ENCODE measurements around the gene MKNK2. TPM values are rescaled to one million over a fixed set of nuclear protein-coding genes. Genes with fewer than 3 reads are reported as not detected.

The MKNK2 gene
- total and polyA plus RNA-seq, 2 donors (not counting 3 experiments of a cell fraction or from before 2014, with no cell fraction given), result 65.1 to 86.1 TPM

DNA sequence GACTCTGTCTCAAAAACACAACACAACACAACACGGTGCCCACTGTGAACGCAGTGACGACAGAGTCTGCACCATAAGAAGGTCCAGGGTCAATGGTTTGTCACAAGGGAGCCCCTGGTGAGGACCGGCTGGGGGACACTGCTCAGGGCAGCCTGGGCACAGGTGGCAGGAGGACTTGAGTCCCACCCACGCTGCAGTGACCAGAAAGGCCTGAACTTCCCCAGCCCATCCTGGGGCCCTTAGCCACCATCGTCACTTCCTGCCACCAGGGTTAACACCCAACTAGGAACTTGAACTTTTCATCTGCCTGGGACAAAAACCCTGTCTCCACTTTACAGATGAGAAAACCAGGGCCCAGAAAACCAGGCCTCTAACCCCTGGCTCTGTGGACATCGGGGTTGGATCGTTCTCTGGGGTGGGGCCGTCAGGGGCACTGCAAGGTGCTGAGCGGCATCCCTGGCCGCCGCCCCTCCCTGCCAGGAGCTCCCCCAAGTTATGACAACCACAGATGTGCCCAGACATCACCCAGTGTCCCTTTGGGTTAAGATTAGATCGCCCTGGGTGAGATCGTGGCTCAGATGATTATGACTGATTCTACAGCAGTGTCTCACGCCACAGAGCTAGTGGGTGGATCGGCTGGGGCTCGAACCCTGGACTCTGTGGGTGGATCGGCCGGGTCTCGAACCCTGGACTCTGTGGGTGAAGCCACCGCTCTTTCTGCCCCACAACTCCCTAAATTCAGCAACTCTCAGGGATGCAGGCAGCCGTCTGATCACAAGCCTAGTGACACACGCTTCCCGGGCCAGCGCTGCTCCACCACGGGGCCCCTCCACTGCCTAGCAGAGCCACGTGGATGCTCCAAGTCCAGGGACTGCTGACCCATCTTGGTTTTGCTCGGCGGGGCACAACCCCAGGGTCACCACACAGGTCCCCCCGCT is 31.1 kb upstream of the MKNK2 start:
- Histone ChIP-seq H3K79me2 (ENCODE audit: control insufficient read depth, insufficient read depth, low read length) (peaks cover 10% of the 10 kb centered on the region), H3K4me2 (ENCODE audit: insufficient read depth, low read length) (no peak overlapping the region), H3K36me3 (ENCODE audit: control insufficient read depth in 2 of 2, extremely low read depth in 1 of 2, insufficient read depth in 2 of 2, low read length in 2 of 2) (peaks cover 2 to 15% of the 10 kb centered on the region in 2 experiments), H3K9me3 (replicated peaks; ENCODE audit: control insufficient read depth, insufficient read depth, low read length) (no peaks in the 10 kb centered on the region), H2AFZ (ENCODE audit: low read depth, low read length) (no peak overlapping the region), H3K9me1 (replicated peaks; ENCODE audit: control insufficient read depth, extremely low read depth, insufficient read depth, low read length) (no peaks in the 10 kb centered on the region), H3K9ac (replicated peaks; ENCODE audit: extremely low read depth, insufficient read depth, low read length) (no peak overlapping the region), H3K4me3 (replicated peaks in 1 of 3; ENCODE audit: insufficient read depth in 1 of 3, low read depth in 1 of 3, low read length in 3 of 3) (no peak overlapping the region), H4K20me1 (replicated peaks; ENCODE audit: control insufficient read depth, extremely low read depth, insufficient read depth, low read length) (no peaks in the 10 kb centered on the region), H3K27me3 (ENCODE audit: control insufficient read depth in 2 of 2, insufficient read depth in 2 of 2, low read length in 2 of 2) (no peaks in the 10 kb centered on the region), H3K4me1 (ENCODE audit: control insufficient read depth, extremely low read depth, insufficient read depth, low read length) (peaks cover 11% of the 10 kb centered on the region), H3K27ac (ENCODE audit: insufficient read depth, low read depth, low read length) (no peak overlapping the region)
- TF ChIP-seq JUN (IDR thresholded peaks at IDR 0.05; ENCODE audit: borderline replicate concordance, insufficient read depth, insufficient read length, low read depth) (no peak), POLR2A (IDR thresholded peaks at IDR 0.05; ENCODE audit: low read depth, low read length) (no peak), EZH2 (IDR thresholded peaks at IDR 0.05; ENCODE audit: borderline replicate concordance, low read depth, low read length, severe bottlenecking) (no peak), POLR2AphosphoS5 (IDR thresholded peaks at IDR 0.05; ENCODE audit: insufficient read depth, low read depth, low read length) (no peak)
- no peak for DNase-seq (ENCODE audit: low read depth, low spot score)
- dilution Hi-C loops (cut with MboI; ENCODE audit: extremely low pct_ligation_motif_present, low sequenced_read_pairs), result no loop called here
- intact Hi-C loops (cut with micrococcal nuclease), result no loop called here
- no TSS peak for BruUV-seq (replicated peaks)
- ChIA-PET CTCF (interaction anchor here (1.1 kb wide), 1 partner anchor 12 kb away, joined by 3 read pairs; no protein-coding TSS in a partner anchor), POLR2A (no interaction called here)
- FAIRE-seq, result no peak

DNA sequence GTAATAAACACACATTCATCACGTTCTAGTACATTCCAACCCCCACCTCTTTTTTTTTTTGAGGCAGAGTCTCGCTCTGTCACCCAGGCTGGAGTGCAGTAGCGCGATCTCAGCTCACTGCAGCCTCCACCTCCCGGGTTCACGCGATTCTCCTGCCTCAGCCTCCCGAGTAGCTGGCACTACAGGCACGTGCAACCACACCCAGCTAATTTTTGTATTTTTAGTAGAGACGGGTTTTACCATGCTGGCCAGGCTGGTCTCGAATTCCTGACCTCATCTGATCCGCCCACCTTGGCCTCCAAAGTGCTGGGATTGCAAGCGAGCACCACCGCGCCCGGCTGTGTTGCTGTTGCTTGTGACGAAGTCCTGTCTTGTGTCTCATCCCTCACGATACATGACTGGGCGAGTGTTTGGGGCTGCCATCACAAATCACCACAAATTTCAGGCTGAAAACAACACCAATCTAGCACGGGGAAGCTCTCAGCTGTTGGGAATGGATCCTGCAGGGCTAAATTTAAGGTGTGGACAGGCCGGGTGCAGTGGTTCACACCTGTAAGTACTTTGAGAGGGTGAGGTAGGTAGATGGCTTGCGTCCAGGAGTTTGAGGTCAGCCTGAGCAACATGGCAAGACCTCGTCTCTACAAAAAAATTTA is 29.4 kb upstream of the MKNK2 start:
- ChIA-PET POLR2A (no interaction called here), CTCF (no interaction called here)
- no peak for TF ChIP-seq EZH2 (IDR thresholded peaks at IDR 0.05; ENCODE audit: borderline replicate concordance, low read depth, low read length, severe bottlenecking)
- no peak for TF ChIP-seq GATA2 (IDR thresholded peaks at IDR 0.05; ENCODE audit: insufficient read depth, insufficient read length, low read depth, low read length)
- TF ChIP-seq, protein P1, sequence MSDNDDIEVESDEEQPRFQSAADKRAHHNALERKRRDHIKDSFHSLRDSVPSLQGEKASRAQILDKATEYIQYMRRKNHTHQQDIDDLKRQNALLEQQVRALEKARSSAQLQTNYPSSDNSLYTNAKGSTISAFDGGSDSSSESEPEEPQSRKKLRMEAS (IDR thresholded peaks at IDR 0.05; ENCODE audit: insufficient read depth, insufficient read length), result no peak
- TF ChIP-seq POLR2AphosphoS5 (IDR thresholded peaks at IDR 0.05; ENCODE audit: insufficient read depth, low read depth, low read length), result no peak
- no peak for TF ChIP-seq JUN (IDR thresholded peaks at IDR 0.05; ENCODE audit: borderline replicate concordance, insufficient read depth, insufficient read length, low read depth)
- TF ChIP-seq MYC (IDR thresholded peaks at IDR 0.05; ENCODE audit: low read depth, low read length), result no peak
- no peak for TF ChIP-seq POLR2A (IDR thresholded peaks at IDR 0.05; ENCODE audit: low read depth, low read length)
- TF ChIP-seq, protein P2, sequence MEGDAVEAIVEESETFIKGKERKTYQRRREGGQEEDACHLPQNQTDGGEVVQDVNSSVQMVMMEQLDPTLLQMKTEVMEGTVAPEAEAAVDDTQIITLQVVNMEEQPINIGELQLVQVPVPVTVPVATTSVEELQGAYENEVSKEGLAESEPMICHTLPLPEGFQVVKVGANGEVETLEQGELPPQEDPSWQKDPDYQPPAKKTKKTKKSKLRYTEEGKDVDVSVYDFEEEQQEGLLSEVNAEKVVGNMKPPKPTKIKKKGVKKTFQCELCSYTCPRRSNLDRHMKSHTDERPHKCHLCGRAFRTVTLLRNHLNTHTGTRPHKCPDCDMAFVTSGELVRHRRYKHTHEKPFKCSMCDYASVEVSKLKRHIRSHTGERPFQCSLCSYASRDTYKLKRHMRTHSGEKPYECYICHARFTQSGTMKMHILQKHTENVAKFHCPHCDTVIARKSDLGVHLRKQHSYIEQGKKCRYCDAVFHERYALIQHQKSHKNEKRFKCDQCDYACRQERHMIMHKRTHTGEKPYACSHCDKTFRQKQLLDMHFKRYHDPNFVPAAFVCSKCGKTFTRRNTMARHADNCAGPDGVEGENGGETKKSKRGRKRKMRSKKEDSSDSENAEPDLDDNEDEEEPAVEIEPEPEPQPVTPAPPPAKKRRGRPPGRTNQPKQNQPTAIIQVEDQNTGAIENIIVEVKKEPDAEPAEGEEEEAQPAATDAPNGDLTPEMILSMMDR (IDR thresholded peaks at IDR 0.05; ENCODE audit: extremely low read depth in 1 of 2, insufficient read depth in 1 of 2, low read depth in 1 of 2, low read length in 2 of 2), result no peak
- no peak for TF ChIP-seq FOS (IDR thresholded peaks at IDR 0.05; ENCODE audit: borderline replicate concordance, insufficient read depth, low read length)
- H3K27ac ChIP-seq (ENCODE audit: insufficient read depth, low read depth, low read length), result no peak overlapping the region
- dilution Hi-C loops (cut with MboI; ENCODE audit: extremely low pct_ligation_motif_present, low sequenced_read_pairs) (no loop called here), intact Hi-C loops (cut with micrococcal nuclease) (no loop called here)
- H3K9ac ChIP-seq (replicated peaks; ENCODE audit: extremely low read depth, insufficient read depth, low read length), result no peak overlapping the region
- no peak overlapping the region for H3K4me3 ChIP-seq (replicated peaks in 1 of 3; ENCODE audit: insufficient read depth in 1 of 3, low read depth in 1 of 3, low read length in 3 of 3)
- no peak for DNase-seq (ENCODE audit: low read depth, low spot score)
- peaks cover 9% of the 10 kb centered on the region for H3K79me2 ChIP-seq (ENCODE audit: control insufficient read depth, insufficient read depth, low read length)
- no TSS peak for BruUV-seq (replicated peaks)
- peaks cover 8% of the 10 kb centered on the region for H3K4me1 ChIP-seq (ENCODE audit: control insufficient read depth, extremely low read depth, insufficient read depth, low read length)
- H3K4me2 ChIP-seq (ENCODE audit: insufficient read depth, low read length), result no peak overlapping the region
- no peaks in the 10 kb centered on the region for H3K27me3 ChIP-seq (ENCODE audit: control insufficient read depth in 2 of 2, insufficient read depth in 2 of 2, low read length in 2 of 2)
- H4K20me1 ChIP-seq (replicated peaks; ENCODE audit: control insufficient read depth, extremely low read depth, insufficient read depth, low read length), result no peaks in the 10 kb centered on the region
- no peaks in the 10 kb centered on the region for H3K9me3 ChIP-seq (replicated peaks; ENCODE audit: control insufficient read depth, insufficient read depth, low read length)
- peaks cover 4 to 22% of the 10 kb centered on the region in 2 experiments for H3K36me3 ChIP-seq (ENCODE audit: control insufficient read depth in 2 of 2, extremely low read depth in 1 of 2, insufficient read depth in 2 of 2, low read length in 2 of 2)
- H3K9me1 ChIP-seq (replicated peaks; ENCODE audit: control insufficient read depth, extremely low read depth, insufficient read depth, low read length), result no peaks in the 10 kb centered on the region
- H2AFZ ChIP-seq (ENCODE audit: low read depth, low read length), result no peak overlapping the region
- FAIRE-seq, result no peak

Data from endothelial cell of umbilical vein (primary cell).